DND-41 (cell line): ENCODE data around the gene INSC.

ENCODE experiments used
- ATAC-seq: fragments of 200-7000 bp; cut with Tn5 transposase; 3 replicates; pipeline ENCODE4 v1.9.1; 2021; ENCODE audit warnings: low read depth; ENCODE audit not compliant: insufficient read depth
- DNase-seq: peaks from one replicate; pipeline ENCODE4 v3.0.0-alpha.2; 2020
- H2AFZ ChIP-seq: 2 replicates; pipeline ENCODE4 v1.6.0; 2012; ENCODE audit warnings: low read depth, low read length
- H3K27ac ChIP-seq: 2 replicates; pipeline ENCODE4 v1.5.1; 2012; ENCODE audit warnings: low read length, inconsistent platforms
- H3K27me3 ChIP-seq: fragments of 200-600 bp; sonication (generic); 2 replicates; pipeline ENCODE4 v1.6.0; 2012; ENCODE audit warnings: low read length, mild to moderate bottlenecking, inconsistent platforms; ENCODE audit not compliant: insufficient read depth, poor library complexity
- H3K36me3 ChIP-seq: 2 replicates; pipeline ENCODE4 v1.5.1; 2012; ENCODE audit warnings: low read length, inconsistent platforms; ENCODE audit not compliant: insufficient read depth
- H3K4me1 ChIP-seq: 2 replicates; pipeline ENCODE4 v1.5.1; 2012; ENCODE audit warnings: mild to moderate bottlenecking, low read length; ENCODE audit not compliant: insufficient read depth
- H3K4me2 ChIP-seq: 2 replicates; pipeline ENCODE4 v1.6.0; 2012; ENCODE audit warnings: mild to moderate bottlenecking, moderate library complexity, low read length, inconsistent platforms; ENCODE audit not compliant: insufficient read depth
- H3K4me3 ChIP-seq, 2 experiments: fragments of 200-600 bp in 1 of 2; shearing (Covaris generic) in 1 of 2; 2 replicates each; pipeline ENCODE4 v1.5.1; 2012 to 2016; ENCODE audit warnings: inconsistent platforms in 2 of 2, low read length in 2 of 2, mild to moderate bottlenecking in 2 of 2, low read depth in 1 of 2, moderate library complexity in 1 of 2
- H3K79me2 ChIP-seq: 2 replicates; pipeline ENCODE4 v1.6.0; 2012; ENCODE audit warnings: low read length, inconsistent platforms; ENCODE audit not compliant: insufficient read depth
- H3K9ac ChIP-seq: 2 replicates; pipeline ENCODE4 v1.6.0; 2012; ENCODE audit warnings: low read depth, mild to moderate bottlenecking, inconsistent platforms, low read length, moderate library complexity
- H3K9me3 ChIP-seq: 2 replicates; pipeline ENCODE4 v1.5.1; 2012; ENCODE audit warnings: low read length, moderate library complexity, mild to moderate bottlenecking, inconsistent platforms; ENCODE audit not compliant: insufficient read depth, severe bottlenecking
- H4K20me1 ChIP-seq: 2 replicates; pipeline ENCODE4 v1.6.0; 2012; ENCODE audit warnings: low read length; ENCODE audit not compliant: insufficient read depth
- EZH2 ChIP-seq: IDR thresholded peaks from 3 replicates; pipeline ENCODE4 v1.6.1; 2012; ENCODE audit warnings: borderline replicate concordance, low read depth, mild to moderate bottlenecking, moderate library complexity, low read length, inconsistent platforms; ENCODE audit not compliant: severe bottlenecking
- TF ChIP-seq, protein P1 (sequence below): IDR thresholded peaks from 2 replicates; pipeline ENCODE4 v1.5.1; 2012; ENCODE audit warnings: borderline replicate concordance, low read length, moderate library complexity, mild to moderate bottlenecking; ENCODE audit not compliant: poor library complexity, severe bottlenecking; ENCODE audit errors: extremely low read depth

INSC gene

DNA sequence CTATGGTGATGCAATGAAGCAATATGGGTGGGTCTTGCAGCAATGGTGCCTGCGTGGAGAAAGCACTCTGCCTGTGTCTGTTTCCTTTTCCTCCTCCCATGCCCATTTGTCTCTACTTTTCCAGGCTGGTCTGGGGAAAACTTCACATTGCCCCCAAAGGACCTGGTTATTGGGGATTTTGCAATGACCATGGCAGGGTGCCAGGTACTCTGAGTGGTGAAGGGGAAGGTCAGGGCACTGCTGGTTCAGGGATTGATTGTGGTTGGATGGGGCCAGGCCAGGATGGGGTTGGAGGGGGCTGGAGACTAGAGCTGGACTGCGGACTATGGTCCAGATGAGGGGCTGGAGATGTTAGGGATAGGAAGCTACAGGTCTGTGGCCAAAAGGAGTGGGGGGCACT lies 92.1 kb downstream of the INSC start:
- DNase-seq (no peak), ATAC-seq (no peak)
- Histone ChIP-seq H3K4me2 (no peak overlapping the region), H3K36me3 (no peaks in the 10 kb centered on the region), H3K27me3 (peaks cover 10% of the 10 kb centered on the region), H3K4me1 (no peaks in the 10 kb centered on the region), H3K9ac (no peak overlapping the region), H3K9me3 (no peaks in the 10 kb centered on the region), H3K4me3 (no peak overlapping the region), H4K20me1 (peaks cover 7% of the 10 kb centered on the region; the same call in 1 of the 2 replicates), H3K27ac (no peak overlapping the region), H3K79me2 (no peaks in the 10 kb centered on the region), H2AFZ (no peak overlapping the region)
- TF ChIP-seq, protein P1, sequence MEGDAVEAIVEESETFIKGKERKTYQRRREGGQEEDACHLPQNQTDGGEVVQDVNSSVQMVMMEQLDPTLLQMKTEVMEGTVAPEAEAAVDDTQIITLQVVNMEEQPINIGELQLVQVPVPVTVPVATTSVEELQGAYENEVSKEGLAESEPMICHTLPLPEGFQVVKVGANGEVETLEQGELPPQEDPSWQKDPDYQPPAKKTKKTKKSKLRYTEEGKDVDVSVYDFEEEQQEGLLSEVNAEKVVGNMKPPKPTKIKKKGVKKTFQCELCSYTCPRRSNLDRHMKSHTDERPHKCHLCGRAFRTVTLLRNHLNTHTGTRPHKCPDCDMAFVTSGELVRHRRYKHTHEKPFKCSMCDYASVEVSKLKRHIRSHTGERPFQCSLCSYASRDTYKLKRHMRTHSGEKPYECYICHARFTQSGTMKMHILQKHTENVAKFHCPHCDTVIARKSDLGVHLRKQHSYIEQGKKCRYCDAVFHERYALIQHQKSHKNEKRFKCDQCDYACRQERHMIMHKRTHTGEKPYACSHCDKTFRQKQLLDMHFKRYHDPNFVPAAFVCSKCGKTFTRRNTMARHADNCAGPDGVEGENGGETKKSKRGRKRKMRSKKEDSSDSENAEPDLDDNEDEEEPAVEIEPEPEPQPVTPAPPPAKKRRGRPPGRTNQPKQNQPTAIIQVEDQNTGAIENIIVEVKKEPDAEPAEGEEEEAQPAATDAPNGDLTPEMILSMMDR, result no peak
- TF ChIP-seq EZH2, result no peak

DNA sequence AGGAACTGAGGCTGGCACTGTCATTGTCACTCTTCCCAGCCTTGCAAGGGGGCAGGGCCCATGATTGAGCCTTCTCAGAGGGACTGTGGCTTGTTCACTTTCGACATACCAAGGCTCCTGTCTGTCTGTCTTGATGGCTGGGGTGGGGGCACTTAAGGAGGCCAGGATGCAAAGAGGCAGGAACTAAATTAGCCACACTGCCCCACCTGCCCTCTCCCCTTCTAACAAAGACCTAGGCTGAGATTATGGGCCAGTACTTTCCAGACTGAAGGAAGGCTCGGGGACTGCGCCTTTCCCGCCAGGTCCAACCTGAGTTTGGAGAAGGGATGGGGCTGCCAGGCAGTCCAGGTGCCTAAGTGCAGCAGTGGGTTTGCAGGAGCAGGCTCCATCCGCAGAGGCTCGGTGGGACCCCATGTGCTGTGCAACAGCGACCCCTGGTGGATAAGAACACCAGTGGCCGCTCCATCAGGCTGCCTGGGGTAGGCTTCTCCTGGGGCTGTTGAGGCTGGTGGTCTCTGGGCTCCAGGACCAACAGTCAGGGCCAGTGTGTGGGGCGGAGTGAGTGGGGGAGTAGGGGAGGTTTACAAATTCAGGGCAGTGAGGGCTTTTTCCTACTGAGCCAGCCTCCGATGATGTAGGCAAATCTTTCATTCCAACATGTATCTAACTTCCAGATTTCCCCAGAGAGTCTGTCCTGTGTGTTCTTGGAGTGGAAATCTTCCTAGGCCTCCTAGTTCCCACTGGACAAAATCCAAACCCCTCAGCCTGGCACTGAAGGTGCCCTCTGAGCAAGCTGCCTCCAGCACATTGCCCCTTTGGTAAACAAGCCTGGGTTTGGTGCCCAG lies 93.9 kb downstream of the INSC start:
- Histone ChIP-seq H3K9me3 (no peaks in the 10 kb centered on the region), H2AFZ (no peak overlapping the region)

DNA sequence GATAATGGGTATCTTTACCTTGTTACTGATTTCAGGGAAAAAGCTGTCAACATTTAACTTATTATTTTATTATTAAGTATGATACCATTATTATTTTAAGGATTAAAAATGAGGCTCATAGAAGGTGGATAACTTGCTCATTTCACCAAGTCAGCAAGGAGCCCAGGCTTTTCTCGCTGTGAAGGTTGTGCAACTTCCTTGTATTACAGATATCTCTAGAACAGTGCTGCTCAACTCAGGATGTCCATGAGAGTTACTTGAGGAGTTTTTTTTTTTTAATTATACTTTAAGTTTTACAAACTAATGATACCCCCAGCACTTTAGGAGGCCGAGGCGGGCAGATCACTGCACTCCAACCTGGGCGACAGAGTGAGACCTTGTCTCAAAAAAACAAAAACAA lies 98.2 kb downstream of the INSC start:
- H4K20me1 ChIP-seq, result peaks cover 4% of the 10 kb centered on the region; the same call in 1 of the 2 replicates
- no peaks in the 10 kb centered on the region for H3K9me3 ChIP-seq
- TF ChIP-seq, protein P1, result no peak
- no peak for TF ChIP-seq EZH2
- no peak overlapping the region for H3K4me2 ChIP-seq
- H3K27me3 ChIP-seq, result peaks cover 10% of the 10 kb centered on the region
- H3K4me3 ChIP-seq, result no peak overlapping the region
- H3K27ac ChIP-seq, result no peak overlapping the region
- H3K36me3 ChIP-seq, result no peaks in the 10 kb centered on the region
- ATAC-seq (no peak), DNase-seq (no peak)
- H2AFZ ChIP-seq, result no peak overlapping the region
- no peaks in the 10 kb centered on the region for H3K79me2 ChIP-seq
- no peak overlapping the region for H3K9ac ChIP-seq
- H3K4me1 ChIP-seq, result no peaks in the 10 kb centered on the region

More for the DNA sequence above, 93.9 kb downstream of the INSC start:
- H3K9ac ChIP-seq, result no peak overlapping the region
- ATAC-seq (peak; percentile 100), DNase-seq (peak; percentile 74)
- H3K79me2 ChIP-seq, result no peaks in the 10 kb centered on the region
- TF ChIP-seq EZH2, result no peak
- TF ChIP-seq, protein P1, result peak; percentile 95
- peaks cover 7% of the 10 kb centered on the region; the same call in 1 of the 2 replicates for H4K20me1 ChIP-seq
- no peak overlapping the region for H3K27ac ChIP-seq
- H3K27me3 ChIP-seq, result peaks cover 10% of the 10 kb centered on the region
- H3K4me2 ChIP-seq, result no peak overlapping the region
- no peaks in the 10 kb centered on the region for H3K36me3 ChIP-seq
- no peak overlapping the region for H3K4me3 ChIP-seq
- no peaks in the 10 kb centered on the region for H3K4me1 ChIP-seq
